HEK293 (cell line): Measurements from ENCODE around the gene MSMP.
A peak's percentile ranks its signal among the peaks of the same experiment; 100 is the strongest.

ENCODE experiments used
- CTCF ChIA-PET: fragments of 350-600 bp; formaldehyde crosslinking; extraction: SDS; loops from one replicate; lab custom pipeline; 2021; ENCODE audit warnings: antibody characterized with exemption; lab: Yijun Ruan, JAX
- POLR2A ChIA-PET: fragments of 300-600 bp; formaldehyde crosslinking; extraction: SDS; loops from one replicate; lab custom pipeline; 2020; ENCODE audit warnings: antibody characterized with exemption, inconsistent platforms; lab: Yijun Ruan, JAX
- H3K27ac ChIP-seq: fragments of 200-500 bp; sonication (Bioruptor generic); 2 replicates; pipeline ENCODE4 v1.5.1; 2014; ENCODE audit warnings: low read depth, low read length, control low read depth, inconsistent platforms; ENCODE audit errors: extremely low read depth
- H3K36me3 ChIP-seq, 2 experiments: fragments of 200-500 bp in 1 of 2; sonication (Bioruptor generic) in 1 of 2; 1 replicate in 1 of 2; 2 replicates in 1 of 2; pipeline ENCODE4 v1.5.1; 2014 to 2017; ENCODE audit warnings: inconsistent platforms in 2 of 2, low read length in 2 of 2; ENCODE audit not compliant: control insufficient read depth in 2 of 2, insufficient read depth in 1 of 2
- H3K4me1 ChIP-seq: fragments of 200-500 bp; sonication (Bioruptor generic); 2 replicates; pipeline ENCODE4 v1.5.1; 2014; ENCODE audit warnings: mild to moderate bottlenecking, low read length, inconsistent platforms; ENCODE audit not compliant: control insufficient read depth, insufficient read depth
- H3K4me3 ChIP-seq: 2 replicates; pipeline ENCODE4 v1.5.1; 2011; ENCODE audit warnings: low read depth, mild to moderate bottlenecking, control low read depth, low read length, moderate library complexity
- H3K9me3 ChIP-seq: fragments of 200-500 bp; sonication (Bioruptor generic); 2 replicates; pipeline ENCODE4 v1.5.1; 2014; ENCODE audit warnings: low read depth, low read length, inconsistent platforms; ENCODE audit not compliant: control insufficient read depth, insufficient read depth
- ELK4 ChIP-seq: IDR thresholded peaks from 2 replicates; pipeline ENCODE4 v1.6.1; 2011; ENCODE audit warnings: mild to moderate bottlenecking, low read depth, low read length, borderline replicate concordance
- HOXA7 ChIP-seq: sonication (generic); formaldehyde crosslinking; IDR thresholded peaks from 2 replicates; pipeline ENCODE4 v1.8.1; 2022; ENCODE audit warnings: missing genetic modification reagents, borderline replicate concordance
- KLF9 ChIP-seq: fragments of 450-650 bp; formaldehyde crosslinking; IDR thresholded peaks from 2 replicates; pipeline ENCODE4 v1.5.1; 2016; ENCODE audit warnings: missing biosample characterization, missing genetic modification characterization, low read depth
- MYNN ChIP-seq: fragments of 450-650 bp; formaldehyde crosslinking; IDR thresholded peaks from 2 replicates; pipeline ENCODE4 v1.5.1; 2016; ENCODE audit warnings: missing biosample characterization, missing genetic modification characterization, borderline replicate concordance
- OSR2 ChIP-seq: fragments of 450-650 bp; formaldehyde crosslinking; IDR thresholded peaks from 2 replicates; pipeline ENCODE4 v1.5.1; 2016; ENCODE audit warnings: missing biosample characterization, missing genetic modification characterization
- RBAK ChIP-seq: fragments of 450-650 bp; formaldehyde crosslinking; IDR thresholded peaks from 2 replicates; pipeline ENCODE4 v1.5.1; 2016; ENCODE audit warnings: missing biosample characterization, missing genetic modification characterization
- SCRT1 ChIP-seq: fragments of 450-650 bp; formaldehyde crosslinking; IDR thresholded peaks from 2 replicates; pipeline ENCODE4 v1.5.1; 2016; ENCODE audit warnings: missing biosample characterization, missing genetic modification characterization, borderline replicate concordance
- SCRT2 ChIP-seq: fragments of 450-650 bp; formaldehyde crosslinking; IDR thresholded peaks from 2 replicates; pipeline ENCODE4 v1.5.1; 2016; ENCODE audit warnings: missing biosample characterization, missing genetic modification characterization
- ZBTB21 ChIP-seq: fragments of 450-650 bp; formaldehyde crosslinking; IDR thresholded peaks from 2 replicates; pipeline ENCODE4 v1.5.1; 2017; ENCODE audit warnings: missing biosample characterization, missing genetic modification characterization
- ZFP69B ChIP-seq: fragments of 450-650 bp; formaldehyde crosslinking; IDR thresholded peaks from 2 replicates; pipeline ENCODE4 v1.5.1; 2016; ENCODE audit warnings: missing biosample characterization, missing genetic modification characterization
- ZNF10 ChIP-seq: fragments of 450-650 bp; formaldehyde crosslinking; IDR thresholded peaks from 2 replicates; pipeline ENCODE4 v1.5.1; 2017; ENCODE audit warnings: missing biosample characterization, missing genetic modification characterization
- ZNF133 ChIP-seq: fragments of 450-650 bp; formaldehyde crosslinking; IDR thresholded peaks from 2 replicates; pipeline ENCODE4 v1.5.1; 2016; ENCODE audit warnings: missing biosample characterization, missing genetic modification characterization
- ZNF362 ChIP-seq: fragments of 450-650 bp; formaldehyde crosslinking; IDR thresholded peaks from 2 replicates; pipeline ENCODE4 v1.5.1; 2016; ENCODE audit warnings: missing biosample characterization, missing genetic modification characterization
- ZNF510 ChIP-seq: fragments of 450-650 bp; formaldehyde crosslinking; IDR thresholded peaks from 2 replicates; pipeline ENCODE4 v1.5.1; 2018; ENCODE audit warnings: mild to moderate bottlenecking, missing genetic modification characterization, missing biosample characterization; ENCODE audit not compliant: insufficient replicate concordance
- ZNF571 ChIP-seq: fragments of 450-650 bp; formaldehyde crosslinking; IDR thresholded peaks from 2 replicates; pipeline ENCODE4 v1.5.0; 2017; ENCODE audit warnings: missing biosample characterization, missing genetic modification characterization

Gene MSMP

GRCh38 chr9:35717132-35717870, 36.8 kb downstream of the MSMP start:
- peaks cover 16 to 97% of the 10 kb centered on the region in 2 experiments for H3K36me3 ChIP-seq
- POLR2A ChIA-PET = interaction anchor here (1.0 to 1.6 kb wide), 4 partner anchors 11 to 33 kb away, joined by 3 to 5 read pairs (median 3); partner anchors contain the start of genes CREB3 and TLN1
- H3K9me3 ChIP-seq = no peaks in the 10 kb centered on the region
- peak; percentile 53; the same call in 1 of the 2 replicates for TF ChIP-seq SCRT2
- TF ChIP-seq RBAK = no peak
- TF ChIP-seq MYNN (tag by site-specific recombination) = no peak
- peak; percentile 48; the same call in 1 of the 2 replicates for TF ChIP-seq SCRT1 (tag by site-specific recombination)
- no peak for TF ChIP-seq ELK4
- no peak for TF ChIP-seq ZBTB21 (tag by site-specific recombination)
- TF ChIP-seq, all 188 proteins: peak for 2
- CTCF ChIA-PET = interaction anchor here (1.0 to 2.0 kb wide), 3 partner anchors 21 to 194 kb away, joined by 3 to 13 read pairs (median 4); no protein-coding TSS in a partner anchor
- H3K4me3 ChIP-seq = no peak overlapping the region
- no peak overlapping the region for H3K27ac ChIP-seq
- no peaks in the 10 kb centered on the region for H3K4me1 ChIP-seq

- Histone ChIP-seq H3K4me3 (no peak overlapping the region), H3K4me1 (no peaks in the 10 kb centered on the region), H3K9me3 (no peaks in the 10 kb centered on the region), H3K36me3 (peaks cover 16 to 97% of the 10 kb centered on the region in 2 experiments), H3K27ac (no peak overlapping the region)
- CTCF ChIA-PET = interaction anchor here (0.8 to 2.7 kb wide), 3 partner anchors 13 to 56 kb away, joined by 3 to 13 read pairs (median 3); no protein-coding TSS in a partner anchor
- TF ChIP-seq ZNF571 (tag by site-specific recombination) (no peak), ZNF10 (tag by site-specific recombination) (0 out of 2 replicates have a peak, but pooled peaks have one; percentile 53)
- POLR2A ChIA-PET = interaction anchor here (1.0 to 1.6 kb wide), 3 partner anchors 11 to 34 kb away, joined by 3 to 5 read pairs (median 3); partner anchors contain the start of genes CREB3 and TLN1
Measured at GRCh38 chr9:35716230-35716629, 37.8 kb downstream of the MSMP start.

GRCh38 chr9:35714579-35715252, 39.4 kb downstream of the MSMP start:
- Histone ChIP-seq H3K27ac (no peak overlapping the region), H3K4me1 (no peaks in the 10 kb centered on the region), H3K36me3 (peaks cover 11 to 93% of the 10 kb centered on the region in 2 experiments), H3K4me3 (no peak overlapping the region), H3K9me3 (no peaks in the 10 kb centered on the region)
- CTCF ChIA-PET = interaction anchor here (1.2 to 2.7 kb wide), 3 partner anchors 18 to 24 kb away, joined by 3 to 13 read pairs (median 3); no protein-coding TSS in a partner anchor
- POLR2A ChIA-PET = interaction anchor here (1.2 to 1.3 kb wide), 2 partner anchors 18 to 27 kb away, joined by 3 read pairs; no protein-coding TSS in a partner anchor
- TF ChIP-seq ZFP69B (no peak), OSR2 (tag by site-specific recombination) (no peak), HOXA7 (CRISPR knock-in tag) (no peak), ZNF362 (tag by site-specific recombination) (no peak), ZNF133 (tag by site-specific recombination) (no peak), KLF9 (tag by site-specific recombination) (no peak), ZNF510 (no peak)
